A549 treated with Hydrocortisone at 1 μM for 4 hours (cell line): ENCODE measurements around the gene PIGK. TPM values are rescaled to one million over a fixed set of nuclear protein-coding genes. Genes with fewer than 3 reads are reported as not detected.

ENCODE experiments used
- total RNA-seq: library from RNA; stranded (reverse); fragments of 200-300 nt; extraction: Qiagen RNA extraction; gene quantifications from 5 replicates; pipeline ENCODE4 v1.2.3, GENCODE V29; 2022

The PIGK gene
- total RNA-seq = 21.3 to 28.8 TPM (median 22.2 TPM) in 5 replicates

DNA sequence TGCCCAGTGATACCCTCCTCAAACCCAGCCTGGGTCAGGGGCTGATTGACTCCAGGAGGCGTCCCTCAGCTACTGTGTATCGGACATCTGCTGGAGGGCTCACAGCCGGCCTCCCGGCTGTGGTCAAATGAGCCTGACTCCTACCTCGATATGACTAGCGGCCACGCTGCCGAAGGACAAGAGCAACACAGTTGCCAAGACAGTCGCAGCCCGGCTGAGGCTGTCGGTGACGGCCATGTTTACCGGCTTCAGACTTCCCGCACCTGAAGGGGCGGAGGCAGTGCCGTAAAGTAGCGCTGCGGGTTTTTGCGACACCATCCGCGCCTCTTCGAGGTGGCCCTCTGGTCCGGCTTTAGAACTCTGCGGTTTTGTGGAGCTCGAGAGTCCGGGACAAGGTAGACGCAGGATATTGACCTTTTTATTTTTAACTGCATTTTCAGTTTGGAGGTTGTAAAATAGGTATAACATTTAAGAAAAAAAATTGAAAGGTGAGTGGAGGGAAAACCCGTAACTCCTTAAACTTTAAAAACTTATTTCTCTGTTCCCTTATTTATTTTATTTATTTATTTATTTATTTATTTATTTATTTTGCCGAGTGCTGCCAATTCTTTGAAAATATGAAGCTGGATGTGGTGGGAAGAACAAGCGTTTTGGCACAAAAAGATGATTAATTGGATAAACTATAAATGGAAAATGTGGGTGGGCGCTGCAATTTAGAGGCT, at the start of gene PIGK:
Gene PIGK, minus strand, starts transcription at position 265 of the 722 bp plus-strand sequence. Its CDS starts 28 bp downstream, at position 237.

Other genes starting within 250 kb of the PIGK start
- 6.9 to 8.0 TPM (median 7.9 TPM) in 5 replicates for gene AK5, start 62.6 kb upstream of the PIGK start, total RNA-seq